ENCODE data around the gene TAMM41. TPM values are rescaled to one million over a fixed set of nuclear protein-coding genes. Genes with fewer than 3 reads are reported as not detected.

The TAMM41 gene
- total RNA-seq, 1 donor from 2014 or later = 13.0 TPM

DNA sequence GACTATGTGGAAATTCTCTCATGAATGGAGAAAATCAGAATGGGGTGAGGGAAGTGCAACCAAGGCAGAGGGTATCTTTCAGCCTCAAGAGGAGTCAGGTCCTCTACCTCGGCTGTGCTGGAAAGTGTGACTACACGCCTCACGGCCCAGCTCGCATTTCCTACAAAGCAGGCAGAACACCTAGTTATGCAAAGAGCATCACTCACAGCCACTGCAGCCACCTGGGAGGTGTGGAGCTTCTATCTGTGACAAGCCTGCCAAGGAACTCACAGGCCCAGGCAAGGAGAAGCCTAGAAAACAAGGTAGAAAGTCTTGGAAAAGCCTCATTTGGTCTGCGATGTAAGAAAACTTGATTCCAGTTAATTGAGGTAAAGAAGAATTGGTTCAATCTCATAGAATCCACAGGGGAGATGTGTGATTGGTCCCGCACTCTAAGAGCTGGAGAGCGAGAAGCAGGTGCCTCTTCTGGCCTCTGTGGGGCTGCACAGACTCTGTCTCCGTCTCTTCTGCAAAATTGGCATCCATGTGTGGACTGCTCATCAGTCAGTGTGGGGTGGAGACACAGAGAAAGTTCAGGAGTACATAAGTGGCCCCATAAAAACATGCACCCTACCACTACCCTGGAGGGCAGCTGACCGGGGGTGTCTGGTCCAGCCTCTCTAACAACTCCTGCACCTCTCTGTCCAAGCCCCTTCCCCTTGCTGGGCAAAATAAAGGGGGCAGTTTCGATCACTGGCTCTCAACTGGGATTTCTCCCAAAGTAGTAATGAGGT lies 76.8 kb downstream of the TAMM41 start:
- no peak for DNase-seq

DNA sequence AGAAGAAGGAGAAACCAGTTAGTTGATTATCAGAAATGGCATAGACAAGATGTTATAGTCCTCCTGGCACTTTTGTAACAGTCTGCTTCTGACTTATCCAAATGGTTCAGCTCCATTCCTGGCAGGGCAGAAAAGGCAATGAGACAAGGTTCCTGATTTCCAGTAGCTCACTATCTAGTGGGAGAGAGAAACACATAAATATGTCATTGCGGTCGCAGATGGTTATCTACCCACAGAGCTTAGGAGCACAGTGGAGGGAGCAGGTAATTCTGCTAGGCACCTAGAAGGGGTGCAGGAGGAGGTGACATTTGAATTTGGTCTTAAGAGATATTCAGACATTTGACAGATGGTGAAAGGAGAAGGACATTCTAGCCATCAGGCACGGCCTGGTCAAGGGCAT lies 78.1 kb downstream of the TAMM41 start:
- Histone ChIP-seq H3K4me3 (no peak overlapping the region), H3K36me3 (no peaks in the 10 kb centered on the region), H3K27ac (no peak overlapping the region), H3K9me3 (no peaks in the 10 kb centered on the region), H3K27me3 (no peaks in the 10 kb centered on the region), H3K4me1 (peaks cover 7% of the 10 kb centered on the region)
- ATAC-seq (no peak), DNase-seq (no peak)
- intact Hi-C loops (cut with DNase I) = no loop called here
- TF ChIP-seq, protein P1, sequence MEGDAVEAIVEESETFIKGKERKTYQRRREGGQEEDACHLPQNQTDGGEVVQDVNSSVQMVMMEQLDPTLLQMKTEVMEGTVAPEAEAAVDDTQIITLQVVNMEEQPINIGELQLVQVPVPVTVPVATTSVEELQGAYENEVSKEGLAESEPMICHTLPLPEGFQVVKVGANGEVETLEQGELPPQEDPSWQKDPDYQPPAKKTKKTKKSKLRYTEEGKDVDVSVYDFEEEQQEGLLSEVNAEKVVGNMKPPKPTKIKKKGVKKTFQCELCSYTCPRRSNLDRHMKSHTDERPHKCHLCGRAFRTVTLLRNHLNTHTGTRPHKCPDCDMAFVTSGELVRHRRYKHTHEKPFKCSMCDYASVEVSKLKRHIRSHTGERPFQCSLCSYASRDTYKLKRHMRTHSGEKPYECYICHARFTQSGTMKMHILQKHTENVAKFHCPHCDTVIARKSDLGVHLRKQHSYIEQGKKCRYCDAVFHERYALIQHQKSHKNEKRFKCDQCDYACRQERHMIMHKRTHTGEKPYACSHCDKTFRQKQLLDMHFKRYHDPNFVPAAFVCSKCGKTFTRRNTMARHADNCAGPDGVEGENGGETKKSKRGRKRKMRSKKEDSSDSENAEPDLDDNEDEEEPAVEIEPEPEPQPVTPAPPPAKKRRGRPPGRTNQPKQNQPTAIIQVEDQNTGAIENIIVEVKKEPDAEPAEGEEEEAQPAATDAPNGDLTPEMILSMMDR (IDR thresholded peaks at IDR 0.05) = no peak

More for the DNA sequence above, 76.8 kb downstream of the TAMM41 start:
- no peaks in the 10 kb centered on the region for H3K9me3 ChIP-seq
- H3K36me3 ChIP-seq = no peaks in the 10 kb centered on the region
- H3K27me3 ChIP-seq = no peaks in the 10 kb centered on the region
- TF ChIP-seq, protein P1 (IDR thresholded peaks at IDR 0.05) = no peak
- H3K4me3 ChIP-seq = peak overlapping the region; percentile 12
- ATAC-seq = peak; percentile 3
- H3K4me1 ChIP-seq = peaks cover 7% of the 10 kb centered on the region
- intact Hi-C loops (cut with DNase I) = no loop called here
- H3K27ac ChIP-seq = no peak overlapping the region

DNA sequence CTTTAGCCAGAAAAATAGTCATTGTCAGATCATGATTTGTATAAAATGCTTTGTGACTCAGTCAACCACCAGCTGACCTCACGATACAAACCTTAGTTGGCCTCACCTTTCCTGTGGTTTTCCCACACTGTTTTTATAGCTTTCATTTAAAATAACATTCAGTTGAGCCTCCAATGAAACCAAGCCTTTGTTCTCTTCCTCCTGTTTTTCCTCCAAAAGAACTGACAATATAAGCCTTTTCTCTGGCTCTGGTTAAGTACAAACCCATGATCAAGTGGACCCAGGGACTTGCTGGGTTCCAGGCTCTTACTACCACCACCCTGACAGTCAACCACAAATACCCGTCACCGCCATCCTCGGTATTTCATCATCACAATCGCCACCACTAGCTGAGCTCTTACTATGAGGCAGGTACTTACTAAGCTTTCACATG lies 81.7 kb downstream of the TAMM41 start:
- Histone ChIP-seq H3K27ac (no peak overlapping the region), H3K9me3 (no peaks in the 10 kb centered on the region), H3K4me3 (no peak overlapping the region), H3K36me3 (no peaks in the 10 kb centered on the region), H3K4me1 (peaks cover under 1% of the 10 kb centered on the region), H3K27me3 (no peaks in the 10 kb centered on the region)
- ATAC-seq (no peak), DNase-seq (no peak)
- TF ChIP-seq, protein P1 (IDR thresholded peaks at IDR 0.05) = no peak
- intact Hi-C loops (cut with DNase I) = no loop called here

DNA sequence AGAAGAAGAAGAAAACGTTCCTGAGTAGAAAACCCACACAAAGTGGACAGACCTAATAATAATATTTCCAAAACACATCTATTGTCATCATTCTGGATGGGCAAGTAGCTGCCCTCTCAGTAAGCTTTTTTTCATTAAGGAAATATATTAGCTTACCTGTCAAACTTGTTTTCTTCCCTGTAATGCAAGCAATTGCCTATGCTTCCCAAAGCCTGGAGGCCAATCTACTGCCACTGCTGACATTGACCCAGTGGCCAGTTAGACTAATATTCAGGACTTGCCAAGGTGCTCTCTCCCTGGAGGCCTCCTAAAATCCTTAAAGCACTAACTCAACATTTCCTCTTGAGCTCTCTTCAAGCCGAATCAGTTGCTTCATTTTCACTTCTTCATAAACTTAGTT lies 86.7 kb downstream of the TAMM41 start:
- TF ChIP-seq, protein P1 (IDR thresholded peaks at IDR 0.05) = no peak
- intact Hi-C loops (cut with DNase I) = no loop called here

DNA sequence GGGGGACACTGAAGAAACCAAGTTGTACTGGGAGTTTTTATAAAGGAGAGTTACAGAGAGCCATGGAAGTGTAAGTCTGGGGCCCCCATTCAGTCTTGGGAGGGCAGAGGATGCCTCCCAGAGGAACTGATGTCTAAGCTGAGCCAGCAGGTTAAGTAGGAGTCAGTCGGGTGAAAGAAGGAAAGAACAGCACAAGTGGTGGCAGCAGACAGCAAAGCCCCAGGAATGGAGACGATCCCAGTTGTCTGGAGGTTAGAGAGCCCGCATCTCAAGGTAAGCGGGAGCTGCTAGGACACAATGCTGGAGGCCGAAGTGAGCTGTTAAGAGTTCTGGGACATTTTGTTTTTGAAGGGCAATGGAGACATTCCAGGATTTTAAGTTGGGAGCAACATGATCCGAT lies 88.8 kb downstream of the TAMM41 start:
- no peaks in the 10 kb centered on the region for H3K9me3 ChIP-seq
- no peak overlapping the region for H3K27ac ChIP-seq
- no peaks in the 10 kb centered on the region for H3K36me3 ChIP-seq
- TF ChIP-seq, protein P1 (IDR thresholded peaks at IDR 0.05) = no peak
- H3K27me3 ChIP-seq = no peaks in the 10 kb centered on the region
- DNase-seq (no peak), ATAC-seq (no peak)
- H3K4me1 ChIP-seq = no peaks in the 10 kb centered on the region
- H3K4me3 ChIP-seq = no peak overlapping the region
- intact Hi-C loops (cut with DNase I) = no loop called here

More for the DNA sequence above, 86.7 kb downstream of the TAMM41 start:
- no peaks in the 10 kb centered on the region for H3K4me1 ChIP-seq
- no peak for DNase-seq
- no peaks in the 10 kb centered on the region for H3K9me3 ChIP-seq
- H3K27me3 ChIP-seq = no peaks in the 10 kb centered on the region
- H3K36me3 ChIP-seq = no peaks in the 10 kb centered on the region
- ATAC-seq = no peak
- no peak overlapping the region for H3K27ac ChIP-seq
- H3K4me3 ChIP-seq = no peak overlapping the region
